Measurements from ENCODE around the gene SLC2A5. TPM values are rescaled to one million over a fixed set of nuclear protein-coding genes. Genes with fewer than 3 reads are reported as not detected.

SLC2A5 gene
- total and polyA plus RNA-seq, 2 donors (not counting 3 experiments of a cell fraction or from before 2014, with no cell fraction given) = not detected

DNA sequence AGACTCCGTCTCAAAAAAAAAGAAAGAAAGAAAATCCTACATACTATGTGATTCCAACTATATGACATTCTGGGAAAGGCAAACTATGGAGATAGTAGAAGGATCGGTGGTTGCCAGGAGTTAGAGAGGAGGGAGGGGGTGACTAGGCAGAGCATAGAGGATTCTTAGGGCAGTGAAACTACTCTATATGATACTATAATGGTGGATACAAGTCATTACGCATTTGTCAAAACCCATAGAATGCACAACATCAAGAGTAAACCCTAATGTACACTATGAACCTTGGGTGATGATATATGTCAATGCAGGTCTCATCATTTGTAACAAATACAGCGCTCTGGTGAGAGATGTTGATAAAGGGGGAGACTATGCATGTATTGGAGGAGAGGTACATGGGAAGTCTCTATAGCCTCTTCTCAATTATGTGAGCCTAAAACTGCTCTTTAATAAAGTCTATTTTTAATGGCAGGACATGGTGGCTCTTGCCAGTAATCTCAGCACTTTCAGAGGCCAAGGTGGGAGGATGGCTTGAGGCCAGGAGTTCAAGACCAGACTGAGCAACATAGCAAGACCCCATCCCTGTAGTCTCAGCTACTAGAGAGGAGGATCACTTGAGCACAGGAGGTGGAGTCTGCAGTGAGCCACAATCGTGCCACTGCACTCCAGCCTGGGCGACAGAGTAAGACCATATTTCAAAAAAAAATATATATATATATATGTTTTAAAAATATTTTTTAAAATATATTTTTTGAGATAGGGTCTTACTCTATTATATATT, 17.0 kb downstream of the SLC2A5 start:
- Histone ChIP-seq H3K4me2 (ENCODE audit: insufficient read depth, low read length) (no peak overlapping the region), H3K27ac (ENCODE audit: insufficient read depth, low read depth, low read length) (no peak overlapping the region), H4K20me1 (replicated peaks; ENCODE audit: control insufficient read depth, extremely low read depth, insufficient read depth, low read length) (no peaks in the 10 kb centered on the region), H3K4me1 (ENCODE audit: control insufficient read depth, extremely low read depth, insufficient read depth, low read length) (no peaks in the 10 kb centered on the region), H3K4me3 (replicated peaks in 1 of 3; ENCODE audit: insufficient read depth in 1 of 3, low read depth in 1 of 3, low read length in 3 of 3) (no peak overlapping the region), H3K27me3 (ENCODE audit: control insufficient read depth in 2 of 2, insufficient read depth in 2 of 2, low read length in 2 of 2) (peaks cover 2 to 6% of the 10 kb centered on the region in 2 experiments), H3K79me2 (ENCODE audit: control insufficient read depth, insufficient read depth, low read length) (no peaks in the 10 kb centered on the region), H3K9ac (replicated peaks; ENCODE audit: extremely low read depth, insufficient read depth, low read length) (no peak overlapping the region), H3K9me1 (replicated peaks; ENCODE audit: control insufficient read depth, extremely low read depth, insufficient read depth, low read length) (no peaks in the 10 kb centered on the region), H3K9me3 (replicated peaks; ENCODE audit: control insufficient read depth, insufficient read depth, low read length) (no peaks in the 10 kb centered on the region), H3K36me3 (ENCODE audit: control insufficient read depth in 2 of 2, extremely low read depth in 1 of 2, insufficient read depth in 2 of 2, low read length in 2 of 2) (no peaks in the 10 kb centered on the region), H2AFZ (ENCODE audit: low read depth, low read length) (no peak overlapping the region)
- DNase-seq (ENCODE audit: low read depth, low spot score) = no peak
- dilution Hi-C loops (cut with MboI; ENCODE audit: extremely low pct_ligation_motif_present, low sequenced_read_pairs) (no loop called here), intact Hi-C loops (cut with micrococcal nuclease) (no loop called here)
- BruUV-seq (replicated peaks) = no TSS peak
- no peak for TF ChIP-seq EZH2 (IDR thresholded peaks at IDR 0.05; ENCODE audit: borderline replicate concordance, low read depth, low read length, severe bottlenecking)
- TF ChIP-seq FOS (IDR thresholded peaks at IDR 0.05; ENCODE audit: borderline replicate concordance, insufficient read depth, low read length) = no peak
- TF ChIP-seq GATA2 (IDR thresholded peaks at IDR 0.05; ENCODE audit: insufficient read depth, insufficient read length, low read depth, low read length) = no peak
- TF ChIP-seq MYC (IDR thresholded peaks at IDR 0.05; ENCODE audit: low read depth, low read length) = no peak
- TF ChIP-seq POLR2AphosphoS5 (IDR thresholded peaks at IDR 0.05; ENCODE audit: insufficient read depth, low read depth, low read length) = no peak
- ChIA-PET CTCF (interaction anchor here (1.5 kb wide), 1 partner anchor 46 kb away, joined by 4 read pairs; no protein-coding TSS in a partner anchor), POLR2A (no interaction called here)
- no peak for FAIRE-seq

DNA sequence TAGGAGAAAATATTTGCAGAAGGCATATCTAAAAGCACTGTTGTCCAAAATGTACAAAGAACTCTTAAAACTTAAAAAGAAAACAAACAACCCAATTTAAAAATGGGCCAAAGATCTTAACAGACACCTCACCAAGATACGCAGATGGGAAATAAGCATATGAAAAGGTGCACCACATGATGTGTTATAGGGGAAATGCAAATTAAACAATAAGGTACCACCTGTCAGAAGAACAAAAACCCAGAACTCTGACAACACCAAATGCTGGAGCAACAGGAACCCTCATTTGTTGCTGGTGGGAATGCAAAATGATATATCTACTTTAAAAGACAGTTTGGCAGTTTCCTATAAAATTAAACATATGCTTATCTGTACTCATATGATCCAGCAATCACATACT, 18.1 kb downstream of the SLC2A5 start:
- POLR2A ChIA-PET = no interaction called here
- no peak for TF ChIP-seq FOS (IDR thresholded peaks at IDR 0.05; ENCODE audit: borderline replicate concordance, insufficient read depth, low read length)
- CTCF ChIA-PET = interaction anchor here (1.0 to 2.2 kb wide), 3 partner anchors 47 to 59 kb away, joined by 3 to 9 read pairs (median 4); no protein-coding TSS in a partner anchor
- dilution Hi-C loops (cut with MboI; ENCODE audit: extremely low pct_ligation_motif_present, low sequenced_read_pairs) (no loop called here), intact Hi-C loops (cut with micrococcal nuclease) (no loop called here)
- no peak overlapping the region for H3K4me3 ChIP-seq (replicated peaks in 1 of 3; ENCODE audit: insufficient read depth in 1 of 3, low read depth in 1 of 3, low read length in 3 of 3)
- no peak overlapping the region for H3K4me2 ChIP-seq (ENCODE audit: insufficient read depth, low read length)
- DNase-seq (ENCODE audit: low read depth, low spot score) (no peak), FAIRE-seq (no peak)
- H3K27ac ChIP-seq (ENCODE audit: insufficient read depth, low read depth, low read length) = no peak overlapping the region
- no peaks in the 10 kb centered on the region for H4K20me1 ChIP-seq (replicated peaks; ENCODE audit: control insufficient read depth, extremely low read depth, insufficient read depth, low read length)
- H3K36me3 ChIP-seq (ENCODE audit: control insufficient read depth in 2 of 2, extremely low read depth in 1 of 2, insufficient read depth in 2 of 2, low read length in 2 of 2) = no peaks in the 10 kb centered on the region
- BruUV-seq (replicated peaks) = no TSS peak
- H3K9me3 ChIP-seq (replicated peaks; ENCODE audit: control insufficient read depth, insufficient read depth, low read length) = no peaks in the 10 kb centered on the region
- H3K9ac ChIP-seq (replicated peaks; ENCODE audit: extremely low read depth, insufficient read depth, low read length) = no peak overlapping the region
- H3K4me1 ChIP-seq (ENCODE audit: control insufficient read depth, extremely low read depth, insufficient read depth, low read length) = no peaks in the 10 kb centered on the region
- no peaks in the 10 kb centered on the region for H3K79me2 ChIP-seq (ENCODE audit: control insufficient read depth, insufficient read depth, low read length)
- peaks cover 2 to 6% of the 10 kb centered on the region in 2 experiments for H3K27me3 ChIP-seq (ENCODE audit: control insufficient read depth in 2 of 2, insufficient read depth in 2 of 2, low read length in 2 of 2)
- no peak overlapping the region for H2AFZ ChIP-seq (ENCODE audit: low read depth, low read length)
- no peaks in the 10 kb centered on the region for H3K9me1 ChIP-seq (replicated peaks; ENCODE audit: control insufficient read depth, extremely low read depth, insufficient read depth, low read length)

Measured in endothelial cell of umbilical vein (primary cell).